Natural killer cell treated with Interleukin-12 subunit alpha and Interleukin-12 subunit beta and Interleukin-15 and Interleukin-18, amount 100 ng/mL, for 72 hours (primary cell): ENCODE data around the gene CCDC30. TPM values are rescaled to one million over a fixed set of nuclear protein-coding genes. Genes with fewer than 3 reads are reported as not detected.

Experiments used
- ATAC-seq, 2 donors: fragments of 150-1000 bp; cut with Tn5 transposase in 1 of 2; sonication (Bioruptor Pico), chemical (Tn5 transposase) in 1 of 2; 2 replicates each; pipeline ENCODE4 v1.10.0; 2021
- DNase-seq: peaks from one replicate; pipeline ENCODE4 v3.0.0; 2022; ENCODE audit warnings: low spot score
- H3K27ac Mint-ChIP-seq, 2 donors: 1 replicate in 1 of 2; 2 replicates in 1 of 2; pipeline ENCODE4 v1.8.0; 2022; ENCODE audit warnings: mixed read lengths in 2 of 2, mild to moderate bottlenecking in 1 of 2, moderate library complexity in 1 of 2
- H3K27me3 Mint-ChIP-seq, 2 donors: 1 replicate in 1 of 2; 2 replicates in 1 of 2; pipeline ENCODE4 v1.8.0; 2022; ENCODE audit warnings: mixed read lengths in 2 of 2
- H3K36me3 Mint-ChIP-seq: one replicate; pipeline ENCODE4 v1.8.0; 2022; ENCODE audit warnings: mixed read lengths
- H3K4me1 Mint-ChIP-seq, 2 donors: 1 replicate in 1 of 2; 2 replicates in 1 of 2; pipeline ENCODE4 v1.8.0; 2022; ENCODE audit warnings: low read depth in 2 of 2, mixed read lengths in 2 of 2, mild to moderate bottlenecking in 1 of 2
- H3K4me3 Mint-ChIP-seq: one replicate; pipeline ENCODE4 v1.8.0; 2022; ENCODE audit warnings: mixed read lengths
- H3K9me3 Mint-ChIP-seq: 2 replicates; pipeline ENCODE4 v1.8.0; 2022; ENCODE audit warnings: mixed read lengths
- total RNA-seq, 2 donors: library from RNA; stranded (reverse); gene quantifications; one replicate each; pipeline ENCODE4 v1.2.3, GENCODE V29; 2022

Gene CCDC30
- total RNA-seq, 2 donors from 2014 or later = 0.76 to 2.6 TPM

DNA sequence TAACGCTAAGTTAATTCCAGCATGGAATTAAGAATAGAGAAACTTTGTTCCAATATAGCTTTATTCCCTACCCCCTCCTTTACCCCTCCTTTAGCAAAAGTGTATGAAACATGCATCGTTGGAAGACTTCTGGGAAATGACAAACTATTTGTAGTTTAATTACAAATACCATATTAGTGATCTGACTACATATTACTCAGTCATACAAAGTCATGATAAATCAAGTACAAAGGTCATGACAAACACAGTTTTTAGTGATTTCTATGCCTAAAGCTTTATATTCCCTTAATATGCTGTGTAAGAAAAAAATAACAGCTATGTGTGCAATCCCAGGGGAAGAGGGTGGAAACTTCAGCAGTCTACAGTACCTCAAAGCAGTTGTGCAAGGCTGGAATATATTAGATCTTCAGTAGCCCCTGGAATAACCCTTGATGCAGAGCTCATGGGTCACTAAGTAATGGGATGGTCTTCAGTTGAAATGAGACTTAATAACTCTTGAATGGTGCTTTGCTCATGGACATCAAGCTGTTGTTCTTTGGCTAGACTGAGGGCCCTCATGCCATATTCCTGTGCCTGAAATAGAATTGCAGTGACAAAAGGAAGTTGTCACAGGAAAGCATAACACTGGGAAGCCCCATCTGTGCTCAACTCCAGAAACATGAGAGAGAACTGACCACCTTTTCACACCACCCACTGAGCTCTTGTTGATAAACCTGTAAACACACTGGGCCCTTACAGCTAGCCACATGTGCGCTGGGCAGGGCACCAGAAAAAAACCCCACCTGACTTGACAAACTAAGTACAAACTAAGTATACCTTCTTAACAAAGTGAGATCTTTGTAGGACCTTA is 32.6 kb upstream of the CCDC30 start:
- no peak overlapping the region for H3K4me3 Mint-ChIP-seq
- no peak for DNase-seq
- H3K27me3 Mint-ChIP-seq = peaks cover 3 to 11% of the 10 kb centered on the region in 2 donors
- peaks cover 0 to 5% of the 10 kb centered on the region in 2 donors for H3K4me1 Mint-ChIP-seq
- H3K27ac Mint-ChIP-seq = no peak overlapping the region
- H3K9me3 Mint-ChIP-seq = no peaks in the 10 kb centered on the region
- no peaks in the 10 kb centered on the region for H3K36me3 Mint-ChIP-seq
- ATAC-seq = no peak

DNA sequence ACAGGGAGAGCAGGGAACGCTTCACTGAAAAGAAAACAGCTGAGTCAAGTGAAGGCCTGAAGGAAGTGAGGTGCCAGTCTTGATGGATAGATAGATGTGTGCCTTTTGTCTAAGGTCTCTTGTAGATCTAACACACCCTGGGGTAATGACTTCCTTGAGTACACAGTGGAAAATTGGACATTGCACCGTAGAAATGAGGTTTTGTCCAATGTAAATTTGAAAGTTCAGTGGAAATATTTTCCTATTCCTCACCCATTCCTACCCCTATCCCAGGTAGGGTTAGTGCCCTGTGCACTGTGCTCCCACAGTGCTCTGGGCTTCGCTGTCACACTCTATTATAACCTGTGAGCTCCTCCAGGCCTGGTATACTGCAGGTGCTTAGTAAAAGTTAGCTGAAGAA is 31.6 kb upstream of the CCDC30 start:
- Mint-ChIP-seq H3K9me3 (no peaks in the 10 kb centered on the region), H3K27me3 (peaks cover 3 to 6% of the 10 kb centered on the region in 2 donors), H3K36me3 (no peaks in the 10 kb centered on the region), H3K4me3 (no peak overlapping the region), H3K27ac (no peak overlapping the region), H3K4me1 (peaks cover 0 to 5% of the 10 kb centered on the region in 2 donors)
- no peak for ATAC-seq
- no peak for DNase-seq

DNA sequence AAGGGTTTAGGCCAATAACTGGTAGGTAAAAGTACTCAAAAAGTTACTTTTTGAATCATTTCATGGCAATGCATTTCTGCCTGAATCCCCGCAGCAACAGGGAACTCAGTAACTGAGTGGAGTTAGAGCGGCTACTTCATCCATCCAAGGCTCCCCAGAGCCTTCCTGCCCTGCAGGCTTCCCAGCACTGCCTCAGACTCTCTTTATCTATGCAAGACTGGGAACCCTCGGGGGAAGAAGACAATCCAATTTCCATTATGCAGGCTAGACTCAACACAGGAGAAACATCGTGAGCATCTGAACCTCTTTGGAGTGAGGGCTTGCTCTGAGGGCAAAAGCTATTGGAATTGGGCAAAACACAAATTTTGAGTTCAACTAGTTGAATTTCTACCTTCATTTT is 30.4 kb upstream of the CCDC30 start:
- ATAC-seq (no peak), DNase-seq (no peak)
- no peak overlapping the region for H3K27ac Mint-ChIP-seq
- H3K36me3 Mint-ChIP-seq = no peaks in the 10 kb centered on the region
- H3K9me3 Mint-ChIP-seq = no peaks in the 10 kb centered on the region
- H3K4me1 Mint-ChIP-seq = peaks cover 5% of the 10 kb centered on the region in 2 donors
- H3K4me3 Mint-ChIP-seq = no peak overlapping the region
- peaks cover 3 to 8% of the 10 kb centered on the region in 2 donors for H3K27me3 Mint-ChIP-seq

DNA sequence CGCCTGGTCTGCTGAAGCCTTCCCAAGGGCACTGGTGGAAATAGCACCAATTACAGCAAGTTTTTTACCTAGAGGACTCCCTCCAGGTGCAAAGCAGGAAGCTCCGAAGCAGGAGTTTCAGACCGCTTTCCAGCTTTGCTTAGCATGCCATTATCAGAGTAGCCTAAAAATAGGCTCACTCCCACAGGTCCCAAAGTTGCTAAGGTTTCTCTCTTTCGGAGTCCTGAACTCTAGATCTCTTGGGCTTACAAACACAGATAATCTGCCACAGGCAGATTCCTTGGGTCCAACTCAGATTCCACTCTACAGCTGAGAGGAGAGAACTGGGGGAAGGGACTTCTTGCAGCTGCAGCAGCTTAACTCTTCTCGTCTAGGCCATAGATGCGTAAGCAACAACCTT is 29.7 kb upstream of the CCDC30 start:
- Mint-ChIP-seq H3K36me3 (no peaks in the 10 kb centered on the region), H3K4me1 (peaks cover 5% of the 10 kb centered on the region in 2 donors), H3K27me3 (peaks cover 8% of the 10 kb centered on the region in 2 donors), H3K4me3 (no peak overlapping the region), H3K9me3 (no peaks in the 10 kb centered on the region), H3K27ac (no peak overlapping the region)
- DNase-seq = no peak
- no peak for ATAC-seq

DNA sequence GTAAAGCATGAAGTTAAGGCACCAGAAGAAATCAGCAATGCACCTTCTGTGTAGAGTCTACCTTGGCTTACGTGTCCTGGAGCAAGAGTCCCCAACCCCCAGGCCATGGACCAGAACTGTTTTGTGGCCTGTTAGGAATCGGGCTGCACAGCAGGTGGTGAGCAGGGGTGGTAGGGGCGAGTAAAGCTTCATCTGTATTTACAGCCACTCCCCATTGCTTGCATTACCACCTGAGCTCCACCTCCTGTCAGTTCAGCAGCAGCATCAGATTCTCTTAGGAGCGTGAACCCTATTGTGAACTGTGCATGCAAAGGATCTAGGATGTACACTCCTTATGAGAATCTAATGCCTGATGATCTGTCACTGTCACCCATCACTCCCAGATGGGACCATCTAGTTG is 28.7 kb upstream of the CCDC30 start:
- DNase-seq (no peak), ATAC-seq (no peak)
- Mint-ChIP-seq H3K27ac (no peak overlapping the region), H3K36me3 (no peaks in the 10 kb centered on the region), H3K27me3 (peaks cover 8 to 9% of the 10 kb centered on the region in 2 donors), H3K9me3 (no peaks in the 10 kb centered on the region), H3K4me1 (peaks cover 5% of the 10 kb centered on the region in 2 donors), H3K4me3 (no peak overlapping the region)

DNA sequence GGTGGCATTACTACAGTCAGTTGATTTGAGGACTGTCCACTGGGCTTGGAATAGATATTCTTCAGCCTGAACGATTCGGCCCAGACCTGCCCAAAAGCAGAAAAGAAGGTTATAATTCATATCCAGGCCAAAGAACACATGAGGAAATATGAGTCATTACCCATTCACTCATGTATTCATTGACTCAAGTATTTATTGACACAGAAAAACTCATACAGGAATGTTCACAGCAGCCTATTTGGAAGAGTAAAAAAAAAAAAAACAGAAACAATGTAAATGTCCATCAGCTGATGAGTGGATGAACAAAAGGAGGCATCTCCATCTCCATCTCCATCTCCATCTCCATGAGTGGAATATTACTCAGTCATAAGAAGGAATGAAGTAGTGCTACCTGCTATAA is 23.1 kb upstream of the CCDC30 start:
- peaks cover 9 to 14% of the 10 kb centered on the region in 2 donors for H3K27me3 Mint-ChIP-seq
- DNase-seq = no peak
- no peak for ATAC-seq
- no peak overlapping the region for H3K27ac Mint-ChIP-seq
- no peaks in the 10 kb centered on the region for H3K9me3 Mint-ChIP-seq
- H3K36me3 Mint-ChIP-seq = no peaks in the 10 kb centered on the region
- H3K4me1 Mint-ChIP-seq = peaks cover 0 to 5% of the 10 kb centered on the region in 2 donors
- no peak overlapping the region for H3K4me3 Mint-ChIP-seq

GRCh38 chr1:42442662-42443061 is 20.4 kb upstream of the CCDC30 start:
- ATAC-seq = no peak
- Mint-ChIP-seq H3K4me3 (no peak overlapping the region), H3K9me3 (no peaks in the 10 kb centered on the region), H3K27ac (no peak overlapping the region), H3K27me3 (peaks cover 6 to 14% of the 10 kb centered on the region in 2 donors), H3K36me3 (no peaks in the 10 kb centered on the region), H3K4me1 (no peaks in the 10 kb centered on the region)
- DNase-seq = no peak

GRCh38 chr1:42449256-42449655 is 13.8 kb upstream of the CCDC30 start:
- DNase-seq (no peak), ATAC-seq (no peak)
- H3K27ac Mint-ChIP-seq = no peak overlapping the region
- no peaks in the 10 kb centered on the region for H3K9me3 Mint-ChIP-seq
- H3K4me3 Mint-ChIP-seq = no peak overlapping the region
- H3K27me3 Mint-ChIP-seq = peaks cover 0 to 16% of the 10 kb centered on the region in 2 donors
- no peaks in the 10 kb centered on the region for H3K4me1 Mint-ChIP-seq
- H3K36me3 Mint-ChIP-seq = no peaks in the 10 kb centered on the region

DNA sequence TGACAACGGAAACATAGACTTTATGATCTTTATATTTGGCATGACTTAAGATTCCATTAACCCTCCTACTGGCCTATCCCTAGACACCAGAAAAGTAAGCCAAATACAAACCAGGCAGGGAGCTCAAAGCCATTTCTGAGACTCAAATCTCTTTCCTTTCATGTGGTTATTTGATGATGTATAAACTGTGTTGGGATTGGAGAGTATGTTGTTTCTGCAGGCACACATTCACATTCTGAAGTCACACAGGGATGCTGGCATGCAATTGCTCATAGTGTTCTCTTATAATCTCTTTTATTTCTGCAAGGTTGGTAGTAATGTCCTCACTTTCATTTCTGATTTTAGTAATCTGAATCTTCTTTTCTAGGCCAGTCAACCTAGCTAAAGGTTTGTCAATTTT is 13.0 kb upstream of the CCDC30 start:
- no peaks in the 10 kb centered on the region for H3K36me3 Mint-ChIP-seq
- no peak overlapping the region for H3K27ac Mint-ChIP-seq
- H3K4me1 Mint-ChIP-seq = peaks cover 0 to 1% of the 10 kb centered on the region in 2 donors
- DNase-seq (no peak), ATAC-seq (peak in 1 of 2 donors; percentile 60)
- no peaks in the 10 kb centered on the region for H3K9me3 Mint-ChIP-seq
- H3K4me3 Mint-ChIP-seq = no peak overlapping the region
- H3K27me3 Mint-ChIP-seq = peaks cover 0 to 16% of the 10 kb centered on the region in 2 donors

GRCh38 chr1:42453386-42453785 is 9.7 kb upstream of the CCDC30 start:
- ATAC-seq (no peak), DNase-seq (no peak)
- Mint-ChIP-seq H3K4me1 (peaks cover 22 to 25% of the 10 kb centered on the region in 2 donors), H3K36me3 (peaks cover 13% of the 10 kb centered on the region), H3K4me3 (no peak overlapping the region), H3K27ac (no peak overlapping the region), H3K9me3 (no peaks in the 10 kb centered on the region), H3K27me3 (peaks cover 0 to 8% of the 10 kb centered on the region in 2 donors)

GRCh38 chr1:42454403-42454802 is 8.7 kb upstream of the CCDC30 start:
- H3K27me3 Mint-ChIP-seq = peaks cover 0 to 8% of the 10 kb centered on the region in 2 donors
- H3K27ac Mint-ChIP-seq = peak overlapping the region in 1 of 2 donors; percentile 92
- peaks cover 14% of the 10 kb centered on the region for H3K36me3 Mint-ChIP-seq
- H3K9me3 Mint-ChIP-seq = no peaks in the 10 kb centered on the region
- ATAC-seq = no peak
- peaks cover 22 to 27% of the 10 kb centered on the region in 2 donors for H3K4me1 Mint-ChIP-seq
- DNase-seq = no peak
- no peak overlapping the region for H3K4me3 Mint-ChIP-seq

GRCh38 chr1:42456010-42456753 is 6.9 kb upstream of the CCDC30 start, which contains the start of the genes PPCS and ZMYND12:
Gene PPCS, plus strand, starts transcription at chr1:42456543. Its CDS starts 23 bp downstream, at chr1:42456566.
Gene ZMYND12, minus strand, starts transcription at chr1:42456022. Its CDS starts 25 bp downstream, at chr1:42455997.
- H3K36me3 Mint-ChIP-seq = peaks cover 18% of the 10 kb centered on the region
- H3K4me3 Mint-ChIP-seq = peak within 1 kb of the TSS; percentile 94
- DNase-seq = peak; percentile 91
- ATAC-seq = peak; percentile 93 to 95
- no peaks in the 10 kb centered on the region for H3K9me3 Mint-ChIP-seq
- peak within 1 kb of the TSS; percentile 92 to 96 for H3K27ac Mint-ChIP-seq
- peaks cover 0 to 5% of the 10 kb centered on the region in 2 donors for H3K27me3 Mint-ChIP-seq
- H3K4me1 Mint-ChIP-seq = peaks cover 26 to 31% of the 10 kb centered on the region in 2 donors

- Mint-ChIP-seq H3K27ac (peak overlapping the region; percentile 92 to 96), H3K36me3 (peaks cover 18% of the 10 kb centered on the region), H3K27me3 (peaks cover 0 to 2% of the 10 kb centered on the region in 2 donors), H3K4me3 (peak overlapping the region; percentile 94), H3K9me3 (no peaks in the 10 kb centered on the region), H3K4me1 (peaks cover 26 to 31% of the 10 kb centered on the region in 2 donors)
- ATAC-seq (peak; percentile 78 to 82), DNase-seq (peak; percentile 71)
Measured at GRCh38 chr1:42456754-42457089, 6.4 kb upstream of the CCDC30 start.

DNA sequence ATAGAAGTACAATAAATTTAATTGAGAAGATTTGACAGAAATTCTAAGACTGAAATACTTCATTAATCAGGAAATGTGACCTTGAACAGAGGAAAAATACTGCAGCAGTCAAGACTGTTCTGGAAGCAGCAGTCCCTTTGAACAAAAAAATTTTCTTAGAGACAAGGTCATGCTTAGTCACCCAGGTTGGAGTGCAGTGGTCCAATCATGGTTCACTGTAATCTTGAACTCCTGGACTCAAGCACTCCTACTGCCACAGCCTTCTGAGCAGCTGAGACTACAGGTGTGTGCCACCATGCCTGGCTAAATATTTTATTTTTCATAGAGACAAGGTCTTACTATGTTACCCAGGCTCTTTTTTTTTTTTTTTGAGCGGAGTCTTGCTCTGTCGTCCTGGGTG is 1.9 kb upstream of the CCDC30 start:
- Mint-ChIP-seq H3K4me3 (no peak overlapping the region), H3K9me3 (no peaks in the 10 kb centered on the region), H3K36me3 (peaks cover 13% of the 10 kb centered on the region), H3K27ac (no peak overlapping the region), H3K4me1 (peaks cover 24 to 39% of the 10 kb centered on the region in 2 donors), H3K27me3 (no peaks in the 10 kb centered on the region)
- ATAC-seq (no peak), DNase-seq (no peak)
